ENCODE results near the gene DCAF4L1. TPM values are rescaled to one million over a fixed set of nuclear protein-coding genes. Genes with fewer than 3 reads are reported as not detected.

DCAF4L1 gene
- polyA plus RNA-seq, 3 donors = 0.32 TPM; not detected in 2

GRCh38 chr4:41934901-41935651 is 46.5 kb upstream of the DCAF4L1 start, which contains the start of gene TMEM33:
Gene TMEM33, plus strand, starts transcription at chr4:41935429. Its CDS starts 56 bp downstream, at chr4:41935485.
- H3K36me3 Mint-ChIP-seq = peaks cover 23 to 32% of the 10 kb centered on the region in 2 donors
- intact Hi-C loops (cut with micrococcal nuclease) = loop anchor here (5.0 to 10.0 kb wide), 3 partner anchors 57 to 720 kb away; partner anchors contain the start of genes SLC30A9 (in 2 of the 2) and ATP8A1 (in 1 of the 2)
- 2% methylated on average over 43 of the region's 49 CpGs for WGBS (ENCODE audit: insufficient coverage)
- peaks cover 42 to 61% of the 10 kb centered on the region in 2 donors for H3K4me1 ChIP-seq (ENCODE audit: control insufficient read depth in 1 of 2, insufficient read depth in 2 of 2, low read length in 2 of 2)
- H3K27me3 ChIP-seq (ENCODE audit: control insufficient read depth in 2 of 2, insufficient read depth in 2 of 2, low read length in 2 of 2) = no peaks in the 10 kb centered on the region
- H3K9ac ChIP-seq (ENCODE audit: insufficient read depth, low read length, poor library complexity, severe bottlenecking) = peak within 1 kb of the TSS; percentile 85
- peak within 1 kb of the TSS; percentile 72 for H3K4me2 ChIP-seq (replicated peaks; ENCODE audit: extremely low read depth, low read length, poor library complexity, severe bottlenecking)
- DNase-seq = peak; percentile 85 to 89 (median 86)
- TF ChIP-seq CTCF (IDR thresholded peaks at IDR 0.05) = no peak
- peaks cover 64% of the 10 kb centered on the region for H3K4me1 Mint-ChIP-seq
- peaks cover 0 to 8% (median 4%) of the 10 kb centered on the region in 7 donors for H3K9me3 Mint-ChIP-seq
- H3K9me3 ChIP-seq (replicated peaks in 1 of 2; ENCODE audit: control insufficient read depth in 1 of 2, insufficient read depth in 1 of 2, low read length in 2 of 2) = no peaks in the 10 kb centered on the region
- H3K4me3 ChIP-seq (replicated peaks in 1 of 3; ENCODE audit: low read depth in 2 of 3, low read length in 3 of 3) = peak within 1 kb of the TSS; percentile 55 to 88 (median 79)
- H3K27ac Mint-ChIP-seq = peak within 1 kb of the TSS; percentile 98 to 100 (median 100)
- H3K27me3 Mint-ChIP-seq (ENCODE audit: low read depth in 3 of 3) = peaks cover 0 to 4% (median 2%) of the 10 kb centered on the region in 3 donors
- peaks cover 23% of the 10 kb centered on the region for H4K20me1 ChIP-seq (ENCODE audit: insufficient read depth, low read length)
- H2AFZ ChIP-seq (ENCODE audit: insufficient read depth, low read depth, low read length, poor library complexity, severe bottlenecking) = peak within 1 kb of the TSS; percentile 78
- H3K27ac ChIP-seq (ENCODE audit: low read depth in 1 of 2, low read length in 2 of 2) = peak within 1 kb of the TSS; percentile 94 to 96
- H3K36me3 ChIP-seq (replicated peaks in 1 of 2; ENCODE audit: control insufficient read depth in 1 of 2, insufficient read depth in 2 of 2, low read length in 2 of 2) = peaks cover 5 to 11% of the 10 kb centered on the region in 2 donors
- peak within 1 kb of the TSS; percentile 96 to 99 for H3K4me3 Mint-ChIP-seq
- peaks cover 58% of the 10 kb centered on the region for H3K79me2 ChIP-seq (ENCODE audit: insufficient read depth, low read length)

- Histone ChIP-seq H3K36me3 (replicated peaks in 1 of 2; ENCODE audit: control insufficient read depth in 1 of 2, insufficient read depth in 2 of 2, low read length in 2 of 2) (peaks cover 9 to 16% of the 10 kb centered on the region in 2 donors), H3K4me2 (replicated peaks; ENCODE audit: extremely low read depth, low read length, poor library complexity, severe bottlenecking) (peak overlapping the region; percentile 72), H3K4me1 (ENCODE audit: control insufficient read depth in 1 of 2, insufficient read depth in 2 of 2, low read length in 2 of 2) (peaks cover 42 to 61% of the 10 kb centered on the region in 2 donors), H4K20me1 (ENCODE audit: insufficient read depth, low read length) (peaks cover 27% of the 10 kb centered on the region), H3K27me3 (ENCODE audit: control insufficient read depth in 2 of 2, insufficient read depth in 2 of 2, low read length in 2 of 2) (no peaks in the 10 kb centered on the region), H2AFZ (ENCODE audit: insufficient read depth, low read depth, low read length, poor library complexity, severe bottlenecking) (peak overlapping the region; percentile 78), H3K4me3 (replicated peaks in 1 of 3; ENCODE audit: low read depth in 2 of 3, low read length in 3 of 3) (peak overlapping the region; percentile 55 to 88 (median 79)), H3K27ac (ENCODE audit: low read depth in 1 of 2, low read length in 2 of 2) (peak overlapping the region; percentile 94 to 96), H3K9ac (ENCODE audit: insufficient read depth, low read length, poor library complexity, severe bottlenecking) (peak overlapping the region; percentile 85), H3K79me2 (ENCODE audit: insufficient read depth, low read length) (peaks cover 63% of the 10 kb centered on the region), H3K9me3 (replicated peaks in 1 of 2; ENCODE audit: control insufficient read depth in 1 of 2, insufficient read depth in 1 of 2, low read length in 2 of 2) (no peaks in the 10 kb centered on the region)
- whole genome bisulfite sequencing (ENCODE audit: insufficient coverage) = no CpG with 5 or more reads among the region's 12 CpGs
- intact Hi-C loops (cut with micrococcal nuclease) = loop anchor here (5.0 to 10.0 kb wide), 3 partner anchors 57 to 719 kb away; partner anchors contain the start of genes SLC30A9 (in 2 of the 2) and ATP8A1 (in 1 of the 2)
- peak overlapping the region; percentile 96 to 99 for H3K4me3 Mint-ChIP-seq
- peak overlapping the region; percentile 98 to 100 (median 100) for H3K27ac Mint-ChIP-seq
- peaks cover 0 to 4% (median 2%) of the 10 kb centered on the region in 3 donors for H3K27me3 Mint-ChIP-seq (ENCODE audit: low read depth in 3 of 3)
- peaks cover 0 to 8% (median 4%) of the 10 kb centered on the region in 7 donors for H3K9me3 Mint-ChIP-seq
- TF ChIP-seq CTCF (IDR thresholded peaks at IDR 0.05) = no peak
- H3K36me3 Mint-ChIP-seq = peaks cover 20 to 34% of the 10 kb centered on the region in 2 donors
- DNase-seq = peak; percentile 25 to 52 (median 38)
- peaks cover 64% of the 10 kb centered on the region for H3K4me1 Mint-ChIP-seq
Observed at GRCh38 chr4:41935652-41936021, 45.9 kb upstream of the DCAF4L1 start.
